AG04449 (cell line): Measurements from ENCODE around the gene BCAP29.

Experiments
- CTCF ChIA-PET: fragments of 350-600 bp; formaldehyde crosslinking; extraction: SDS; loops from one replicate; lab custom pipeline; 2021; ENCODE audit warnings: antibody characterized with exemption; lab: Yijun Ruan, JAX
- POLR2A ChIA-PET: fragments of 400-600, 350-600 bp; formaldehyde crosslinking; extraction: SDS; loops from one replicate; lab custom pipeline; 2020; ENCODE audit warnings: antibody characterized with exemption, inconsistent platforms; lab: Yijun Ruan, JAX
- DNase-seq: peaks from one replicate; pipeline ENCODE4 v3.0.0-alpha.2; 2010; ENCODE audit warnings: low read depth, low spot score
- H3K4me3 ChIP-seq: 2 replicates; pipeline ENCODE4 v1.5.1; 2011; ENCODE audit warnings: low read depth, mild to moderate bottlenecking, control low read depth, low read length
- TF ChIP-seq, protein P1 (sequence below): IDR thresholded peaks from one replicate; pipeline ENCODE4 v1.5.1; 2011; ENCODE audit warnings: mild to moderate bottlenecking, moderate library complexity, low read length, control low read depth, inconsistent platforms; ENCODE audit not compliant: insufficient read depth; ENCODE audit errors: missing control alignments

The BCAP29 gene

DNA sequence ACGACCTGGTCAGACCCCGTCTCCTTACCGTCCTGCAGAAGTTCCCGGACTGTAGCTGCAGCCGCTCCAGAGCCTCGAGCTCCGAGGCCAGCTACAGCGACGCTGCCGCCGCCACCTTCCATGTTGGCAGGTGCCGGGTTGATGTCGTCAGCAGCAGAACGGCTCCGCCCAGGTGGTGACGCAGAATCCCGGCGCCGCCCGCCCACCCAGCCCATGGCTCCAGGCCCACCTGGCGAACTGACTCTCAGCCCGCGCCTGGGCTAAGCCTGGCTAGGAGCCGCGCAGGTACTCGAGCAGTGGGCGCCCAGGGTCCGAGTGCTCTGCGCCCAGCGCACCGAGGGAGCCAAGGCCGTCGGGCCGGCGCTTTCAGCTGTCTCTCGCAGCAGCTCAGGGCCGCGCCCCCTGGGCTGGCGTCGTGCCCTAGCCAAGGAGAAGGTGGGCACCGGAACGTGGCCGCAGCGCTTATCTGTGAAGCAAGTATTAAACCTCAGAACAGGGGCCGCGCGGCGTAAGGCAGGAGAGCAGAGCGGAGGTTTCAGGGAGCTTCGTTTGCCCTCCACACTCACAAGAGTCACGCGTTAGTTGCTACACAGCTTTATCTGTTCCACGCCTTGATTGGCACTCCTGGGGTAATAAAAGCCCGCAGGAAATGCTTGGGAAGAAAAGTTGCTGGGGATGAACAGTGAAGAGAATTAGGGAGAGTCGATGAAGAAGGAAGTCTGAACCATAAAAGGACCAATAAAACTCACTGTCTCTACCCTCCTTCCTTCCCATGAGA lies 16.1 kb upstream of the BCAP29 start, which contains the start of the genes COG5 and DUS4L:
TSS of gene COG5 (minus strand) at position 146 of the 778 bp plus-strand sequence. CDS start at position 122, 24 bp downstream.
TSS of gene DUS4L (plus strand) at position 197 of the 778 bp plus-strand sequence. CDS start 3,100 bp downstream, outside the sequence.
- ChIA-PET CTCF (interaction anchor here (0.5 to 2.8 kb wide), 2 partner anchors 100 to 250 kb away, joined by 3 to 11 read pairs; no protein-coding TSS in a partner anchor), POLR2A (interaction anchor here (0.7 to 1.2 kb wide), 3 partner anchors 16 to 395 kb away, joined by 3 to 5 read pairs (median 4); partner anchors contain the start of gene HBP1)
- TF ChIP-seq, protein P1, sequence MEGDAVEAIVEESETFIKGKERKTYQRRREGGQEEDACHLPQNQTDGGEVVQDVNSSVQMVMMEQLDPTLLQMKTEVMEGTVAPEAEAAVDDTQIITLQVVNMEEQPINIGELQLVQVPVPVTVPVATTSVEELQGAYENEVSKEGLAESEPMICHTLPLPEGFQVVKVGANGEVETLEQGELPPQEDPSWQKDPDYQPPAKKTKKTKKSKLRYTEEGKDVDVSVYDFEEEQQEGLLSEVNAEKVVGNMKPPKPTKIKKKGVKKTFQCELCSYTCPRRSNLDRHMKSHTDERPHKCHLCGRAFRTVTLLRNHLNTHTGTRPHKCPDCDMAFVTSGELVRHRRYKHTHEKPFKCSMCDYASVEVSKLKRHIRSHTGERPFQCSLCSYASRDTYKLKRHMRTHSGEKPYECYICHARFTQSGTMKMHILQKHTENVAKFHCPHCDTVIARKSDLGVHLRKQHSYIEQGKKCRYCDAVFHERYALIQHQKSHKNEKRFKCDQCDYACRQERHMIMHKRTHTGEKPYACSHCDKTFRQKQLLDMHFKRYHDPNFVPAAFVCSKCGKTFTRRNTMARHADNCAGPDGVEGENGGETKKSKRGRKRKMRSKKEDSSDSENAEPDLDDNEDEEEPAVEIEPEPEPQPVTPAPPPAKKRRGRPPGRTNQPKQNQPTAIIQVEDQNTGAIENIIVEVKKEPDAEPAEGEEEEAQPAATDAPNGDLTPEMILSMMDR = no peak

DNA sequence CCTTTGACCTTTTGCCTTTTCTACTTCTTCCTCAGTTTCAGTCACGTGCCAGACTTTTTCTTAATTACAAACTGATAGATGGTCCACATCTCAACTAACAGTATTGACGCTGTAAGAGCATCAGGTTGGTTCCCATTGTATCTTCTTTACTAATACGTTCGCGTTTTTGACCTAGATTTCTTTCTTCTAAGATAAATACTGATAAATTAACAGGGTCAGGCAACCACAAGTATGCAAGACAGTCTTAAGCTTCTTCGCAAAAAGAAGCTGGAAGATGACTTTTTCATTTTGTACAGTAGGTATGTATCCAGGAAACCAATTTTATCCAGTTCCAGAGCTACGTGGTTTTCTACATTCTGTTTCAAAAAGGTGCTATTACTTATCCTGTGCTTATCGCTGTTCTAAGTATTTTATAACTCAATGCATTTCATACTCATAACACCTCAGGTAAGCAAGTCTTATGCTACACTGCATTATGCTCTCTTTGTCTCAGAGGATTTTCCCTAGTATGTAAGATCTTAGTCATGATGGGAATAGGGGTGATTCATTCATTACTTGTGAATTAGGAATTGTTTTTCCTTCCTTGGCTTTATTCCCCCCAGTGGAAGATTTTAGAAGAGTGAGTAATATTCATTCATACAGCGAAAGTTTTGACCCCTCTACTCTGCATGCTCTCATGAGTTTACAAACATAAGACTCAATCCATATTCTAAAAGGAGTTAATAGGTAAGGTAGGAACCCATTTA lies 15.3 kb upstream of the BCAP29 start:
- CTCF ChIA-PET = interaction anchor here (0.5 to 2.8 kb wide), 3 partner anchors 23 to 251 kb away, joined by 3 to 11 read pairs (median 3); no protein-coding TSS in a partner anchor
- TF ChIP-seq, protein P1 = no peak
- POLR2A ChIA-PET = interaction anchor here (0.7 to 1.2 kb wide), 2 partner anchors 17 to 28 kb away, joined by 3 to 5 read pairs; no protein-coding TSS in a partner anchor
- peak; percentile 54 for DNase-seq
- H3K4me3 ChIP-seq = peak overlapping the region; percentile 91

More for the DNA sequence above, 16.1 kb upstream of the BCAP29 start, which contains the start of the genes COG5 and DUS4L:
- peak within 1 kb of the TSS; percentile 91 for H3K4me3 ChIP-seq
- DNase-seq = no peak

DNA sequence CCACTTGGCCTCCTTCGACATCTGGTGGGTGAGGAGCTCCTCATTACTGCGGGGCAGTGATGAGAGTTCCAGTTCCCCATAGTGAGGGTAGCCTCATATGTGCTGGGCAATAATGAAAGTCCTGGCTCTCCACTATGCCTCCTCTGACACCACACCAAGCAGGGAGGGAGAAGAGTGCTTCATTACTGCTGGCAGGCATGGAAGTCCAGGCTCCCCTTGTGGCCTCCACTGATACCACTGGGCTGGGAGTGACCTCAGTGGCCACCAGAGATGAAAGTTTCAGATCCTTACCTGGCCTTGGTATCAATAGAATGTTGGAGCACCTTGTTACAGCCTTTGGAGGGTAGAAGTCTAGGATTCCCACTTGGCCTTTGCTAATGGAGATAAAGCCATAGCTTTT lies 9.7 kb upstream of the BCAP29 start:
- no peak for DNase-seq
- H3K4me3 ChIP-seq = no peak overlapping the region
- TF ChIP-seq, protein P1 = no peak
- ChIA-PET CTCF (interaction anchor here (0.9 kb wide), 1 partner anchor 9 kb away, joined by 4 read pairs; the partner anchor contains the start of gene BCAP29), POLR2A (no interaction called here)

DNA sequence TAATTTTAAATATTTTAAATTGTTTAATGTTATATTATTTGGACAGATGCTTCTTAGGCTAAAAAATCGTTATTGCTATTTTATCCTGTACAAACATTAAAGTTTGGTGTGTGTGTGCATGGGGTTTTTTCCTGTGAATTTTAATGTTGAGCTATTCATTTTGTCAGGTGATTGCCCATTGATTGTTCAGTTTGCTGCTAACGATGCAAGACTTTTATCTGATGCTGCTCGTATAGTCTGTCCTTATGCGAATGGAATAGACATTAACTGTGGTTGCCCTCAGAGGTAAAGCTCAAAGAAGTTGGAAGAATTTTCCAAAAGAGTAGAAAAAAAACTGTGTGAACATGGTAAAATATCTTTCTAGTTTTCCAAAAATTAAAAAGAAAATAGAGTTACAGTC lies 6.5 kb upstream of the BCAP29 start:
- ChIA-PET CTCF (no interaction called here), POLR2A (no interaction called here)
- TF ChIP-seq, protein P1 = no peak
- DNase-seq = no peak
- H3K4me3 ChIP-seq = no peak overlapping the region

DNA sequence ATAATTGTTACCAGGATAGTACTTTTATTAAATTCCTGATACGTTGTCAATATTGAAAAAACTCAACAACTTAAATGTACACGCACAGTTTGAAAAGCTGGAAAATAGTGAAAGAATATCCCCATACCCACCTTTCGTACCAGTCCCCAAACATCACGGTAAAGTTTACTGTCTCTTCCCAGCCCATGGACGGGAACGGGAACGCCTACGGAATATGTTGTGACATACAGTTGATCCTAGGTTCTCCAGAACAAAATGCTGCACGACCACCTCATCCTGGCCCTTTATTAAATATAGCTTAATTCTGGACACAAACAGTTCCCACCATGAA lies 527 bp upstream of the BCAP29 start:
- CTCF ChIA-PET = interaction anchor here (1.2 to 1.7 kb wide), 3 partner anchors 9 to 146 kb away, joined by 3 to 6 read pairs (median 4); no protein-coding TSS in a partner anchor
- no peak for DNase-seq
- POLR2A ChIA-PET = no interaction called here
- H3K4me3 ChIP-seq = peak overlapping the region; percentile 74
- TF ChIP-seq, protein P1 = no peak
